NCI-H1417 (cell line): ENCODE results near the gene ZDHHC20.

Experiments used
- DNase-seq, 3 experiments: peaks; one replicate each; lab custom pipeline; 2025; lab: John Stamatoyannopoulos, UW

The ZDHHC20 gene

GRCh38 chr13:21361706-21362105, 97.4 kb downstream of the ZDHHC20 start:
- DNase-seq: no peak

- DNase-seq: no peak
Observed at GRCh38 chr13:21361123-21361522, 98.0 kb downstream of the ZDHHC20 start.

DNA sequence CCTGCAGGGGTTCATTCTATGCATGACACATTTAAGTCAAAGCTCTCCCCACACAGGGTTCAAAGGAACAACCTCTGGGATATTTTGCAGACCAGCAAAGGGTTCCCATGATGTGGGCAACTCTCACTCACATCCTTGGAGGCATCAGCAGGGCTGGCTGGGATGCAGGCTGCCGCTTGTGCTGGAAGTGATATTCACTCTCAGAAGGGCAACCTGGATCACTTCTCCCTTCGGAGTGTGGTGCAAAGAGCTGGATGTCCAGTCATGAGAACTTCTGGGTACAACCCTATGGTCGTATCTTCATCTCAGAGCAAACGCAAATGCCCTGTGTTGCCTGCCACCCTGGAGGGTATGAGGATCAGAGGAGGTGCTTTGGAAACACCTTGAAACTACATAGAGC, 98.6 kb downstream of the ZDHHC20 start:
- DNase-seq: no peak

DNA sequence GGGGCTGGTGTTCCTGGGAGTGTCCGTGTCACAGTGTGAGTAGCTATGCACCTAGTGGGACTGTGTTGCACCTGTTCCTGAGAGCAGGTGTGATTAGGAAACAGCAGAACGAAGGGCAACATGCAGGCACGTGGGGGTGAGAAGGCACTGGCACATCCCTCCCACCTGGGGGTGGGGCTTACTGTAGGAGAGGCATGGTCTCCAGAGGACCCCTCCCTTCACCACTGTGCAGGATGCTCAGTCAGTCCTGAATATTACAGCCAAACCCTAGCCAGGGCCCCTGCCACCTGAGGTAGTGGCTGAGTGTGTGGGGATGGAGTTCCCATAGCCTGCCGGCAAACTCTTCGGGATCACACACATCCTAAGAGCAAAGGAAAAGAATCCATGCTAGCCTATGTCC, 99.2 kb downstream of the ZDHHC20 start:
- no peak for DNase-seq

- DNase-seq: no peak
Observed at GRCh38 chr13:21355304-21355703, 103.8 kb downstream of the ZDHHC20 start.

DNA sequence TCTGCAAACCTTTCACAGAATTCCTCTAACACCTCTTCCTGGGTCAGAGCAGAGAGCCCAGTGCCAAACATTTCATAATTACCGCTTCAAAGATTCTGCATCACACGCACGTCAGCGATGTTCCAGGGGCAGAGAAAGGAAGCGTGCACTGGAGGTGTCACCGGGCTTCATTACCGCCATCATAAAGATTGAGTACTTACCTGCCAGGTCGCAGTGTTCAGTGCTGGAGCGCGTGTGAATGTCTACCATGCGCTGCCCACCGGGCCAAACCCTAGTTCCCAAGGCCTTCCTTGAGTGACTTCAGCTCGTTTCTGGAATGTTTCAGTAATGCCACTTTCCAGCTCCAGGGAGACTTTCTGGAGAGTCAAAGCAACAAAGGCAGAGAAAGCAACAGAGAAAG, 104.4 kb downstream of the ZDHHC20 start:
- DNase-seq: no peak

DNA sequence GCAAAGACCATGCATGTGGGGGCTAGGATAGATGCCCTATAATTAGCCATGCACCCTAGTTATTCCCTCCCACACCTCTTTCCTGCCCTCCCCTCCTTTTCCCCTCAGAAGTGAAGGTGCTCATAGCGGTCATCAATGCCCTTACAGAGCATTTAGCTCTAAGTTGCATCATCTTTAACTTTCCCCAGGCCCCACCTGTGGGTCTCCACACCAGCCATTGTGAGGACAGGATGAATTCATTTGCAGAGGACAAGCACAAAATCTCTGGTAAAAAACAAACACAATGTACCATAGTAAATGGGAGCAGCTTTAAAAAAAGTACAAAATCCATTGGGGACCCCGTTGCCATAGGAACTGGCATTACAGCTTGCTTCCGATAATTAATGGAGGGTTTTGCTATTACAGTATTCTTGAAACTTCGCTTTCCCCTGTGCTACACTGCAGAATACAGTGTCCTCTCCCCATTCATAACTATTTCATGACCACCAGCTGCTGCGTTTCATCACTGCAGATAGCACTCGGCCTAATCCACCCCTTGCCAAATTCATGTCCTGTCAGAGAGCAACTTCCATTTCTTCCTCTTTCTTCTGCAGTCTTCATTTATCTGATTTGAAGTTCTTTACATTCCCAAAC, 110.5 kb downstream of the ZDHHC20 start:
- no peak for DNase-seq

DNA sequence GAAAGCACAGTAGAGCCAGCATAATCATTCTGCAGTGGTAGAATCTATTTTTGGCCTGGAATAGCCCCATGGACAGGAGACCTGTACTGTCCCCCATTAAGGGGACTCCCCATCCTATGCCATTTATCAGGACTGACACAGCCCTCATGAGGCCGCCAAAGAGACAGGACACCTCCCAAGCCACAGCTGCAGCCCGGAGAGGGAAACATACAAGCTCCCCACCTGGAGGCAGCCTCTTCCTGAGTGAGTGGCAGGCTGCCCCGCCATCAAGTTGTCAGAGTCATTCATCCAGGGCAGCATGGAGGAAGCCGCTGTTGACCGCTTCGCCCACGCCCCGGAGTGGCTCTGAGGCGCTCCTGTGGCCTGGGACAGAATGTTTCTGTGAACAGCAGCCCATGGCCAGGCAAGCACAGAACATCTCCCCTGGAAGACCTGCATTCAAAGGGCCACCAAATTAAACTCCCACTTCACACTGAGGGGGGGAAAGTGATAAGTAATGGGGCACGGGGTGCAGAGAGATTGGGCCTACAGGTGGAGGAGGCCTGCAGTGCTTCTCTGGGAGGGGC, 111.3 kb downstream of the ZDHHC20 start:
- DNase-seq: no peak

DNA sequence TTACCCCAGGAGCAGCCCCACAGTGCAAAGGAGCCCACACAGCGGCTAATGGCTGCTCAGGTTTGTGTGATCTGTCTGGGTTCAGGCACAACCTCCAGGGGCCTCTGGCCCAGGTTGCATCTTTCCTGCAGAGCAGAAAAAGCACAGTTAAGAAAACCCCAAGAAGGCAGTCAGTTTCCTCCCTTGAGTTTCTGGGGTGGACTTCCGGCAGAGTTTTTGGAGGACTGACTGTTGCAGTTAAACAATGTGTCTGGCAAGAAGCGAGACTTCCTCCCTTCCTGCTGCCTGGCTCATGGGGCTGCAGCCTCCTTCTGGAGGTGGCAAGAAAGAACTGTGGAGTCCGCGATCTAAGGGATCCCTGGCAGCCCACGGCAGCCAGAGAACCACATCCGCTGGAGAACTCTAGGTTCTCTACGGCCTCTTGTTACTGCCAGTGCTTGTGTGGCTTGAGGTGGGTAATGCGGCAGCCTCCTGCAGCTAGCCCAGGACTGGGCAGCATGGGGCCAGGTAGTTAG, 114.4 kb downstream of the ZDHHC20 start:
- no peak for DNase-seq

DNA sequence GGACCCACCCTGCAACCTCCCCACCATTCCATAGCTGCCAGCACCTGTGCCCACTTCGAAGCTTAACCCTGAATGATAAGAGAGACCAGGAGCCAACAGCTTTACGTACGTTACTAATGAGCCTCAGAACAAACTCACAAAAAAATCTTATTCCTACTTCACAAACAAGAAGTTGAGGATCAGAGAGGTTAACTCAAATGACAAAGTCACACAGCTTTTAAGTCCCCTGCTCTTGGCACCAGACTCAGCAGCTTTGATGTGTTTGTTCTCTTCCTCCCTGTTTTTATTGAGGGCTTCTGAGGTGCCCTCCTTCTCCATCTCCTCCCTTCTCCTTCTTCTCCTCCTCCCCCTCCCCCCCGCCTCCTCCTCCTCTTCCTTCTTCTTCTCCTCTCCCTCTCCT, 115.4 kb downstream of the ZDHHC20 start:
- no peak for DNase-seq

GRCh38 chr13:21342699-21343442, 116.2 kb downstream of the ZDHHC20 start:
- no peak for DNase-seq

- no peak for DNase-seq
Observed at GRCh38 chr13:21341637-21342422, 117.3 kb downstream of the ZDHHC20 start.

DNA sequence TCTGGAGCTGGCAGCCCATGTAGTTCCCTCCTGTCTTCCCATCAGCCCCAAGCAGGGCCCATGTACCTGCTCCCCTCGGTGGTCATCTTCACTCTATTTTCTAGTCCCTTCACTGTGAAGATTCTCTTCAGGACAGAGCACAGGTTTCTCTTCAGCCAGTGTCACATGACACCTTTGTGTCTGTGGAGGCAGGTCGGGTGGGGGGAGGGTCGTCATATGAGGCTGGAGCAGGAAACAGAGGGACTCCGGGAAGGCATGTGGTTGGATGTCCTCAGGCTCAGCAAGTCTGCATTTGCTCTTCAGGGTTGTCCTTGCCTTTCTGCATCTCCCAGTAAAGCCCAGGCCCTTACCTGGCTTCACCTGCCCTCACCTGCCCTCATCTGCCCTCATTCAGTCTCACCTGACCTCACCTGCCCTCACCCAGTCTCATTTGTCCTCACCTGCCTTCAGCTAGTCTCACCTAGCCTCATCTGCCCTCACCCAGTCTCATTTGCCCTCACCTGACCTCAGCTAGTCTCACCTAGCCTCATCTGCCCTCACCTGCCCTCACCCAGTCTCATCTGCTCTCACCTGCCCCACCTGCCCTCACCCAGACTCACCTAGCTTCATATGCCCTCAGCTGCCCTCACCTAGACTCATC, 120.3 kb downstream of the ZDHHC20 start:
- peak in 1 of 3 experiments; percentile 1 for DNase-seq

DNA sequence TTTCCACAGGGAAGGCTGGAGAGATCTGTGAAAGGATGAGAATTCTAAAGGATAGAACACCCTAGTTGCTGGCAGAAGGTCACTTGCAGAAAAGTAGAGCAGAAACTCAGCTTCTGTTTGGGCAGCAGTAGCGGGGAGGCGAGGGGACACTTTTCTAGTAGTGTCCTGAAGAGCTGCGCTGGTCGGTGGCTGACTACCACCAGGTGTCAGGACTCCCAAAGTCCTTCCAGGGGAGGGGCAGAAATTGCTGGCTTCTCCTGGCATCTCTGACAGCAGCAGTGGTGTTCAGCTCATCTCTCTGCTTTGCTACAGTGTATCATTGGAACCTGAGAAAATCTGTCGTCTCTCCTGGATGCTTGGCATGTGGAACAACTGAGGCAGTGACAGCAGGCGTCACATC, 120.9 kb downstream of the ZDHHC20 start:
- no peak for DNase-seq

DNA sequence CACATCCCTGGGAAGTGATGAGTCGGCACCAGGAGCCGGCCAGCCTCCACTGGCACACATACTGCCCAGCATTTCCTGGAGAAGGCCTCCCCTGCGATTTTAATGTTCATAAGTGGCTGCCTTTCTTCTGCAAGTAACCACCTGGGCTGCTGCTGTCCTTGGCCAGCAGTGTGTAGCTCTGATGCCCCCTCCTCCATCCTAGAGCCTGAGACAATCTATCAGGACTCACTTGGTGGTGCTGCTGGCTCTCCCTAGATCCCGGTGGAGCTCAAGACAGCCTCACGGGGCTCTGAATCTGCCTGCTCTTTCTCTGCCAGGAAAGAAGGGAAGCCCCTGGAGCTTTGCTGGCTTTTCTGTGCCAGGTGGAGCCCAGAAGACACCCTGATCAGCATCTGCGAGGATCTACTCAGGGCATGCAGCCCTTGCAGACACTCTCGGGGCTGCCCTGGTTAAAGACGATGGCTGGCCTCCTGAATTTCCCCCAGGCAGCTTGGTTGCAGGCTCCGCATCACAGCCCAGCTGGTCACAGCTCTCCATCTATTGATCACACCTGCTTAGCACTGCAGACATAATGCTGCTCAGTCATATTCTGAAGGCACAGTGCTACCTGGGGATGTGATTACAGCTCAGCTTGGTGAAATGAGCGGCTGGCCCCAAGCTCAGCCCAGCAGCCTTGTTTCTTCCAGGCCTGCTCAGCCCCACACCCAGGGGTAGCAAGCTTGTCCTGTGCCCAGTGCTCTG, 122.3 kb downstream of the ZDHHC20 start:
- no peak for DNase-seq

DNA sequence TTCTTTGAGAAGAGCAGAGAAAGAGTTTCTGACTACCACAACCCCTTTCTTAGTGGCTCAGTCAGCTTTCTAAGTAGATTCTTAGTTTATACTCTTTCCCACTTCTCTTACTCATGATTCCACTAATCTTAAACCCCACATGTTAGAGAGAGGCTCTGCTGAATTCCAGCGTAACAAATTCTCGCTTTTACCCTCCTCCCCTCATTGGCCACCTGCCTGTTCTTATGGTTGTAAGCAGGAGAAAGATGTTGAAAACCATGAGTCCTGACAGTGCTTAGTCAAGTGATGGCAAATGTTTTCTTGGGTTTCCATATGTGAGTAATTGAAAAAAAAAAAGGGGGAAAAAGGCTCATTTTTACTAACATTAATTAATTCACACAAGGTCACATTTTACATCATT, 125.9 kb downstream of the ZDHHC20 start:
- DNase-seq: no peak

- no peak for DNase-seq
Observed at GRCh38 chr13:21330126-21330861, 128.8 kb downstream of the ZDHHC20 start.

DNA sequence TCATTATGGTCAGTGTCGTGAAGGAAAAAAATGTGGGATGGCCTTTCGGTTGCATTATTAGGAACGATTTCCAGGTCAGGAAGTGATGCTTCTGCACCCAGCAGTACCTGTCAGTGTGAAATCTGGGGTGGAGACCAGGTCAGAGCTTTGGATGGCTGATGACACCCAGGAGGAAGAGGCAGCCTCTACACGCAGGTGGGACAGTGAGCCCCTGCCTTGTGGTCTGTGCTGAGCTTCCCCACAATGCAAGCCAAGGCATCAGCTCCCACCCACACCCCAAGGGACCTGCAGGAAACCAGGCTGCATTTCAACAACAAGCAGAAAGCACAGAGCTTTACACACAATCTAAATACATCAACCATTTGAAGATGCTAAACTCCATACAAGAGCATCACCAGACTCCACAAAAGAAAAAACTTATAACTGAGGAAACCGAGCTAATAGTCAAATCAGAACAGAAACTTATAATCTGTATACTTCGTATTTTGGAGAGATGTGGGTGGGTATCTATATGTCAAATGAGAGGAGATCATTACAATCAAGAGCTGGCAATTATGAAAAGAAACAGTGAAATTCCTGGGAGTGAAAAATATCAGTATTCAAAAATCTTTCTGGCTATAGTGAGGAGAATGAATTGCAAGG, 130.1 kb downstream of the ZDHHC20 start:
- no peak for DNase-seq

DNA sequence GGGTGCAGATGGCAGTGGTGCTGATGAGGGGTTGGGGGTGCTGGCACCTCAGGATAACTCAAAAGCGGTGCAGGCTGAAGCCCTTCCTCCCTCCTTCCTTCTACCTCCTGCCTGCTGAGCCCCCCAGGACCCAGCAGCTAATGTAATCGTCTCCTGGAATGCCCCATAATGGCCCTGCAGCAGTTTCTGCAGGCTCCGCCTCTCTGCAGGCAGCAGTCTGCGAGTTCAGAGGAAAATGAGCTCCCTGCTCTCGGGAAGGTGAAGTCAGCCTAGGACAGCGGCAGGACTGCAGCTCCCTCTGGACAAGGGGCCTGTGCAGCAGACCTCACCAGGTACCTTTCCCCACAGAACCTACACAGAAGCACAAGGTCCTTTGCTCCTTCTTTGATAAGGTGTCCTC, 130.9 kb downstream of the ZDHHC20 start:
- DNase-seq: no peak
